H9 (cell line): ENCODE measurements around the gene MMP24OS. TPM values are rescaled to one million over a fixed set of nuclear protein-coding genes. Genes with fewer than 3 reads are reported as not detected.

Source experiments
- DNase-seq: peaks from one replicate; pipeline ENCODE4 v3.0.0-alpha.2; 2017
- H2AFZ ChIP-seq: one replicate; pipeline ENCODE4 v1.6.1; 2013; ENCODE audit warnings: mild to moderate bottlenecking, low read length, control low read depth, moderate library complexity
- H2AK5ac ChIP-seq: 2 replicates; pipeline ENCODE4 v1.6.1; 2013; ENCODE audit warnings: low read length, control low read depth, mixed read lengths; ENCODE audit not compliant: insufficient read length
- H2BK120ac ChIP-seq: one replicate; pipeline ENCODE4 v1.6.1; 2013; ENCODE audit warnings: low read depth, mild to moderate bottlenecking, low read length, control low read depth, inconsistent platforms; ENCODE audit not compliant: poor library complexity, severe bottlenecking
- H2BK12ac ChIP-seq: 2 replicates; pipeline ENCODE4 v1.6.1; 2013; ENCODE audit warnings: low read length, control low read depth, mixed read lengths, low read depth; ENCODE audit not compliant: insufficient read length
- H2BK15ac ChIP-seq: 2 replicates; pipeline ENCODE4 v1.6.1; 2013; ENCODE audit warnings: low read depth, low read length, control low read depth
- H2BK20ac ChIP-seq: one replicate; pipeline ENCODE4 v1.6.1; 2013; ENCODE audit warnings: low read depth, mild to moderate bottlenecking, low read length, control low read depth, inconsistent platforms; ENCODE audit not compliant: poor library complexity, severe bottlenecking
- H2BK5ac ChIP-seq: 2 replicates; pipeline ENCODE4 v1.6.1; 2013; ENCODE audit warnings: low read length, control low read depth, mixed read lengths; ENCODE audit not compliant: insufficient read length
- H3K14ac ChIP-seq: 2 replicates; pipeline ENCODE4 v1.6.1; 2013; ENCODE audit warnings: low read length, control low read depth; ENCODE audit not compliant: insufficient read depth
- H3K18ac ChIP-seq: 2 replicates; pipeline ENCODE4 v1.6.1; 2013; ENCODE audit warnings: low read depth, mild to moderate bottlenecking, mixed read lengths, low read length, control low read depth; ENCODE audit not compliant: insufficient read length
- H3K23ac ChIP-seq: 2 replicates; pipeline ENCODE4 v1.6.1; 2013; ENCODE audit warnings: low read length, control low read depth, mixed read lengths, low read depth; ENCODE audit not compliant: insufficient read length
- H3K23me2 ChIP-seq: 2 replicates; pipeline ENCODE4 v1.6.1; 2013; ENCODE audit warnings: low read depth, mild to moderate bottlenecking, mixed read lengths, low read length, control low read depth; ENCODE audit not compliant: insufficient read length, poor library complexity, severe bottlenecking
- H3K27ac ChIP-seq: 2 replicates; pipeline ENCODE4 v1.5.1; 2013; ENCODE audit warnings: low read length, control low read depth, mixed read lengths, low read depth; ENCODE audit not compliant: insufficient read length
- H3K27me3 ChIP-seq: 2 replicates; pipeline ENCODE4 v1.6.1; 2013; ENCODE audit warnings: low read length, control low read depth, inconsistent platforms; ENCODE audit not compliant: insufficient read depth
- H3K4ac ChIP-seq: 2 replicates; pipeline ENCODE4 v1.6.1; 2013; ENCODE audit warnings: low read depth, mild to moderate bottlenecking, control low read depth, inconsistent platforms, low read length, moderate library complexity
- H3K4me1 ChIP-seq: 2 replicates; pipeline ENCODE4 v1.6.1; 2013; ENCODE audit warnings: low read length, control low read depth, inconsistent platforms; ENCODE audit not compliant: insufficient read depth
- H3K4me2 ChIP-seq: 2 replicates; pipeline ENCODE4 v1.6.1; 2013; ENCODE audit warnings: low read length, control low read depth, mixed read lengths; ENCODE audit not compliant: insufficient read length, insufficient read depth
- H3K56ac ChIP-seq: 2 replicates; pipeline ENCODE4 v1.6.1; 2013; ENCODE audit warnings: low read depth, mild to moderate bottlenecking, mixed read lengths, low read length, control low read depth; ENCODE audit not compliant: insufficient read length
- H3K79me1 ChIP-seq: 2 replicates; pipeline ENCODE4 v1.6.1; 2013; ENCODE audit warnings: low read depth, mild to moderate bottlenecking, moderate library complexity, low read length, control low read depth, inconsistent platforms; ENCODE audit not compliant: insufficient read depth, poor library complexity, severe bottlenecking
- H3K79me2 ChIP-seq: 2 replicates; pipeline ENCODE4 v1.6.1; 2013; ENCODE audit warnings: low read length, control low read depth, inconsistent platforms; ENCODE audit not compliant: insufficient read depth
- H3K9ac ChIP-seq: 2 replicates; pipeline ENCODE4 v1.6.1; 2013; ENCODE audit warnings: low read length, control low read depth, mixed read lengths; ENCODE audit not compliant: insufficient read length; ENCODE audit errors: extremely low read depth
- H3K9me3 ChIP-seq: one replicate; pipeline ENCODE4 v1.6.1; 2013; ENCODE audit warnings: low read depth, low read length, inconsistent platforms; ENCODE audit not compliant: control insufficient read depth
- H3T11ph ChIP-seq: one replicate; pipeline ENCODE4 v1.6.1; 2013; ENCODE audit warnings: mild to moderate bottlenecking, low read length, control low read depth, inconsistent platforms
- H4K20me1 ChIP-seq: one replicate; pipeline ENCODE4 v1.6.1; 2013; ENCODE audit not compliant: control insufficient read depth, insufficient read length, insufficient read depth
- H4K5ac ChIP-seq: 2 replicates; pipeline ENCODE4 v1.6.1; 2013; ENCODE audit warnings: low read depth, mild to moderate bottlenecking, mixed read lengths, low read length, control low read depth; ENCODE audit not compliant: insufficient read length
- H4K8ac ChIP-seq: replicated peaks from 2 replicates; pipeline ENCODE4 v1.6.1; 2013; ENCODE audit warnings: low read length, control low read depth, mixed read lengths, low read depth; ENCODE audit not compliant: insufficient read length
- H4K91ac ChIP-seq: 2 replicates; pipeline ENCODE4 v1.6.1; 2013; ENCODE audit warnings: low read depth, mild to moderate bottlenecking, moderate library complexity, mixed read lengths, low read length, control low read depth; ENCODE audit not compliant: insufficient read length
- H3K27ac Mint-ChIP-seq, 3 experiments: 2 replicates in 2 of 3; 3 replicates in 1 of 3; pipeline ENCODE4 v1.8.0; 2020 to 2021; ENCODE audit warnings: mixed read lengths in 3 of 3, mild to moderate bottlenecking in 1 of 3, moderate library complexity in 1 of 3
- H3K27me3 Mint-ChIP-seq: 2 replicates; pipeline ENCODE4 v1.8.0; 2021; ENCODE audit warnings: low read depth, mild to moderate bottlenecking, moderate library complexity, mixed read lengths
- H3K36me3 Mint-ChIP-seq, 3 experiments: 2 replicates in 2 of 3; 3 replicates in 1 of 3; pipeline ENCODE4 v1.8.0; 2020 to 2021; ENCODE audit warnings: low read depth in 3 of 3, mixed read lengths in 3 of 3; ENCODE audit not compliant: insufficient read depth in 1 of 3
- H3K4me1 Mint-ChIP-seq, 2 experiments: 2 replicates each; pipeline ENCODE4 v1.8.0; 2020; ENCODE audit warnings: mixed read lengths in 2 of 2
- H3K4me3 Mint-ChIP-seq, 2 experiments: 2 replicates in 1 of 2; 3 replicates in 1 of 2; pipeline ENCODE4 v1.8.0; 2020 to 2021; ENCODE audit warnings: mild to moderate bottlenecking in 2 of 2, mixed read lengths in 2 of 2, moderate library complexity in 1 of 2
- H3K9me3 Mint-ChIP-seq, 2 experiments: 2 replicates in 1 of 2; 3 replicates in 1 of 2; pipeline ENCODE4 v1.8.0; 2020; ENCODE audit warnings: mild to moderate bottlenecking in 2 of 2, mixed read lengths in 2 of 2, moderate library complexity in 1 of 2
- CTCF ChIP-seq: fragments of 200-600 bp; sonication (generic); conservative IDR thresholded peaks from 3 replicates; pipeline ENCODE4 v1.8.0; 2021; ENCODE audit warnings: antibody characterized with exemption, mild to moderate bottlenecking
- WGBS: extraction: QIAGEN DNeasy Blood & Tissue Kit; methylation state at CpG from one replicate; pipeline ENCODE4 v1.1.7; 2013; ENCODE audit warnings: missing lambda C conversion rate, low lambda C conversion rate, mixed read lengths; ENCODE audit not compliant: insufficient read length; ENCODE audit errors: extremely low coverage; 5-methylcytosine and 5-hydroxymethylcytosine counted together
- total RNA-seq: library from RNA; stranded (reverse); gene quantifications from 2 replicates; pipeline ENCODE4 v1.2.1, GENCODE V29; 2021

The MMP24OS gene
- total RNA-seq, 1 experiment from 2014 or later: 43.8 TPM

GRCh38 chr20:35248641-35249475 is 29.1 kb downstream of the MMP24OS start:
- Mint-ChIP-seq H3K27ac (peak overlapping the region in 2 of 3 experiments; percentile 44 to 88; a peak in 4 of 7 replicates), H3K4me3 (no peak overlapping the region), H3K4me1 (peaks cover 24 to 31% of the 10 kb centered on the region in 2 experiments), H3K27me3 (no peaks in the 10 kb centered on the region; the same call in none of the 2 replicates), H3K9me3 (no peaks in the 10 kb centered on the region), H3K36me3 (peaks cover 0 to 42% (median 17%) of the 10 kb centered on the region in 3 experiments; a peak in 3 of 7 replicates)
- H3K79me2 ChIP-seq: no peaks in the 10 kb centered on the region
- H2BK120ac ChIP-seq: no peak overlapping the region
- no peak for TF ChIP-seq CTCF
- H2BK15ac ChIP-seq: no peak overlapping the region
- no peak overlapping the region for H2BK5ac ChIP-seq
- H2AFZ ChIP-seq: no peak overlapping the region
- H2AK5ac ChIP-seq: no peak overlapping the region
- no peak for DNase-seq
- H4K20me1 ChIP-seq: no peaks in the 10 kb centered on the region
- no peak overlapping the region for H4K91ac ChIP-seq
- WGBS: no CpG with 5 or more reads among the region's 9 CpGs
- no peak overlapping the region for H3K4me2 ChIP-seq
- no peaks in the 10 kb centered on the region for H3K79me1 ChIP-seq
- H3K23me2 ChIP-seq: no peaks in the 10 kb centered on the region
- H3K56ac ChIP-seq: no peak overlapping the region
- no peak overlapping the region for H3K23ac ChIP-seq
- no peak overlapping the region for H4K8ac ChIP-seq
- H3K18ac ChIP-seq: no peak overlapping the region
- H3K9ac ChIP-seq: no peak overlapping the region
- no peak overlapping the region for H4K5ac ChIP-seq
- no peak overlapping the region for H2BK20ac ChIP-seq
- H3T11ph ChIP-seq: no peak overlapping the region
- no peaks in the 10 kb centered on the region for H3K9me3 ChIP-seq
- H3K27ac ChIP-seq: no peak overlapping the region
- no peak overlapping the region for H3K4ac ChIP-seq
- no peaks in the 10 kb centered on the region; the same call in 1 of the 2 replicates for H3K4me1 ChIP-seq
- no peak overlapping the region for H2BK12ac ChIP-seq
- H3K14ac ChIP-seq: no peak overlapping the region
- H3K27me3 ChIP-seq: no peaks in the 10 kb centered on the region
